DOHH2 (cell line): Measurements from ENCODE around the gene SUGP2.

Source experiments
- H3F3A ChIP-seq: fragments of 200-600 bp; sonication (generic), shearing (Covaris generic); 2 replicates; pipeline ENCODE4 v1.6.0; 2016; ENCODE audit warnings: antibody characterized with exemption, mild to moderate bottlenecking; ENCODE audit not compliant: control insufficient read depth, insufficient read depth
- H3K27ac ChIP-seq: fragments of 200-600 bp; sonication (generic); 2 replicates; pipeline ENCODE4 v1.5.1; 2014; ENCODE audit warnings: low read depth, mild to moderate bottlenecking, low read length, moderate library complexity
- H3K27me3 ChIP-seq: fragments of 200-600 bp; sonication (generic); 2 replicates; pipeline ENCODE4 v1.6.1; 2014; ENCODE audit warnings: mild to moderate bottlenecking, low read length, mixed read lengths; ENCODE audit not compliant: control insufficient read depth
- H3K36me3 ChIP-seq: fragments of 200-600 bp; sonication (generic); 2 replicates; pipeline ENCODE4 v1.6.1; 2014; ENCODE audit warnings: mild to moderate bottlenecking, low read length, moderate library complexity, mixed read lengths; ENCODE audit not compliant: control insufficient read depth
- H3K4me1 ChIP-seq: fragments of 200-600 bp; sonication (generic); 2 replicates; pipeline ENCODE4 v1.6.1; 2014; ENCODE audit warnings: mild to moderate bottlenecking, low read length, mixed read lengths; ENCODE audit not compliant: control insufficient read depth
- H3K4me2 ChIP-seq: fragments of 200-600 bp; sonication (generic); 2 replicates; pipeline ENCODE4 v1.6.0; 2014; ENCODE audit warnings: mild to moderate bottlenecking, low read length, moderate library complexity
- H3K4me3 ChIP-seq: fragments of 200-600 bp; sonication (generic); 2 replicates; pipeline ENCODE4 v1.5.1; 2014; ENCODE audit warnings: mild to moderate bottlenecking, low read length, mixed read lengths
- H3K79me2 ChIP-seq: fragments of 200-600 bp; sonication (generic); 2 replicates; pipeline ENCODE4 v1.6.1; 2014; ENCODE audit warnings: mild to moderate bottlenecking, low read length, mixed read lengths; ENCODE audit not compliant: control insufficient read depth
- H3K9me2 ChIP-seq: fragments of 200-600 bp; sonication (generic); replicated peaks from 2 replicates; pipeline ENCODE4 v1.6.1; 2014; ENCODE audit warnings: mild to moderate bottlenecking, low read length, mixed read lengths; ENCODE audit not compliant: control insufficient read depth
- H3K9me3 ChIP-seq: fragments of 200-600 bp; sonication (generic); 2 replicates; pipeline ENCODE4 v1.6.1; 2014; ENCODE audit warnings: antibody characterized with exemption, low read length, mixed read lengths; ENCODE audit not compliant: control insufficient read depth, insufficient read depth
- H4K20me1 ChIP-seq: fragments of 200-600 bp; sonication (generic); 2 replicates; pipeline ENCODE4 v1.6.0; 2014; ENCODE audit warnings: low read depth, mild to moderate bottlenecking, antibody characterized with exemption, low read length, moderate library complexity; ENCODE audit not compliant: control insufficient read depth, insufficient read depth
- EZH2phosphoT487 ChIP-seq: fragments of 200-600 bp; sonication (generic); IDR thresholded peaks from 2 replicates; pipeline ENCODE4 v1.6.1; 2017; ENCODE audit warnings: borderline replicate concordance, mild to moderate bottlenecking, antibody characterized with exemption, low read length, moderate library complexity, mixed read lengths
- TF ChIP-seq, protein P1 (sequence below): fragments of 200-600 bp; sonication (generic); IDR thresholded peaks from one replicate; pipeline ENCODE4 v1.5.1; 2014; ENCODE audit warnings: antibody characterized with exemption, mild to moderate bottlenecking, low read depth, low read length; ENCODE audit not compliant: poor library complexity, severe bottlenecking

Gene SUGP2

DNA sequence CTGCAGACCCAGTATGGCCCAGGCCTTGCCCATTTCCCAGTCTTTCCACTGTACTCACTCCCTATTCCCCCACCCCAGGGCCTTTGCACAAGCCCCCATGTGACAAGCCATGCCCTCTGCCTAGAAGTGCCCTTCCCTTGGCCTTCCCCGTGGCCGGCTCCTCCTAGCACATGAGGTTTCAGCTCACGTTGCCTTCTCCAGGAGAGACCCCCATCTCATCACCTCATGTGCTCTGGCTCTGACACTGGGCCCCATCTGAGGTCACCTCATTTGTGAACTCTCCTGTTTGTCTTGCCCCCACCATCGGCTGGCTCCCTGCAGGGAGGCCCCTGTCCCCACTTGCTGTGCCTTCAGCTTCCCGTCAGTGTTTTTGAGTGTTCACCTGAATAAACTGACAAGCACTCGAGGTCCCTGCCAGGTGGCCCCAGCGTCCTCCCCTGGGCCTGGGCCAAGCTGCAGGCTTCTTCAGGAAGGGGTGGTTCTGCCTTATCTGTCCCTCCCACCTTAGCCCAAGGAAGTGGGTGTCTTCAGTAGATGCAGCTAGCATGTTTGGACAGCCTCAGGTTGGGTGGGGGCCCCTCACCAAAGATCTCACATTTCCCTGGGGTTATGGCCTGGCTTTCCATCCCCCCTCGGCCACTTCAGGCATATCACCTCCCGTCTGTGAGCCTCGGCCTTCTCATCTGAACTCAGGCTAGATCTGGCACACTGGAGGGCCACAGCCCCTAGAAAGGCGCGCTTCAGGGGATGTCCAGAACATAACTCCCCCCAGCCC is 26.7 kb upstream of the SUGP2 start:
- Histone ChIP-seq H3K27ac (no peak overlapping the region), H3K27me3 (no peaks in the 10 kb centered on the region), H3K4me1 (peaks cover 14% of the 10 kb centered on the region), H3K4me3 (no peak overlapping the region), H3K4me2 (no peak overlapping the region), H3K79me2 (peaks cover 10% of the 10 kb centered on the region), H3F3A (no peaks in the 10 kb centered on the region), H3K9me3 (no peaks in the 10 kb centered on the region), H4K20me1 (0 out of 2 replicates have a peak, but pooled peaks cover 3% of the 10 kb centered on the region), H3K9me2 (no peaks in the 10 kb centered on the region), H3K36me3 (peaks cover 30% of the 10 kb centered on the region)
- TF ChIP-seq, protein P1, sequence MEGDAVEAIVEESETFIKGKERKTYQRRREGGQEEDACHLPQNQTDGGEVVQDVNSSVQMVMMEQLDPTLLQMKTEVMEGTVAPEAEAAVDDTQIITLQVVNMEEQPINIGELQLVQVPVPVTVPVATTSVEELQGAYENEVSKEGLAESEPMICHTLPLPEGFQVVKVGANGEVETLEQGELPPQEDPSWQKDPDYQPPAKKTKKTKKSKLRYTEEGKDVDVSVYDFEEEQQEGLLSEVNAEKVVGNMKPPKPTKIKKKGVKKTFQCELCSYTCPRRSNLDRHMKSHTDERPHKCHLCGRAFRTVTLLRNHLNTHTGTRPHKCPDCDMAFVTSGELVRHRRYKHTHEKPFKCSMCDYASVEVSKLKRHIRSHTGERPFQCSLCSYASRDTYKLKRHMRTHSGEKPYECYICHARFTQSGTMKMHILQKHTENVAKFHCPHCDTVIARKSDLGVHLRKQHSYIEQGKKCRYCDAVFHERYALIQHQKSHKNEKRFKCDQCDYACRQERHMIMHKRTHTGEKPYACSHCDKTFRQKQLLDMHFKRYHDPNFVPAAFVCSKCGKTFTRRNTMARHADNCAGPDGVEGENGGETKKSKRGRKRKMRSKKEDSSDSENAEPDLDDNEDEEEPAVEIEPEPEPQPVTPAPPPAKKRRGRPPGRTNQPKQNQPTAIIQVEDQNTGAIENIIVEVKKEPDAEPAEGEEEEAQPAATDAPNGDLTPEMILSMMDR, result no peak
- no peak for TF ChIP-seq EZH2phosphoT487

DNA sequence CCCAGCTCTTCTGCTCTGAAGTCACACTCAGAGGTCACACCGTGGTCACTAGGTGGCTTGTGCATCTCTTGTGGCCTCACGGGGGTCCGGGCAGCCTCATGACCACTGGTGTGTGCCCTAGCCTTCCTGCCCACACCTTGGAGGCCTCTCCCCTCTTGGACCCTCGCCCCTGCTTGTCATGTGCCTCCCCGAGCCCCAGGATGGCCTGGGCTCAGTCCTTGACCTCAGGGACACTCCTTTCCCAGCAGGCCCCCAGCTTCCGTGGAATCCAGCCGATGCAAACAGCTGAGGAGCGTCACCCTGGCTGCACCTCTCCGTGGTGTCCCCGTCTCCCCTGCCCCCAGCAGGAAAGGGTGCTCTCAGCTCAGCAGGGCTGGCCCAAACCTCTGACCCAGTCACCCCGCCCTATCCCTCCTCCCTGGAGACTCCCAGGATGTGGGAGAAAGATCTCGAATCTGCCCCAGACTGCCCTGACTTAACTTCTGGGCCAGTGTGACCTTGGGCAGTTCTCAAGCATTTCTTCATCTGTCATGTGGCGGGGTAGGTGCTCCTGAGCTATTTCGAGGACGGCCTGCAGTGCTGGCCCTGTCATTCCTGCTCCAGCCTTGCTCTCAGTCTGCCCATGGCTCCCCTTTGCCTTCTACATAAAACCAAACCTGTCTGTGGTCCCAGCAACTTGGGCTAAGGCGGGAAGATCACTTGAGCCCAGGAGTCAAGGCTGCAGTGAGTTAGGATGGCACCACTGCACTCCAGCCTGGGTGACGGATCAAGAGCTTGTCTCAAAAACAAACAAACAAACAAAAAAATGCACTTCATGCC is 25.9 kb upstream of the SUGP2 start:
- Histone ChIP-seq H3K9me2 (no peaks in the 10 kb centered on the region), H3F3A (no peaks in the 10 kb centered on the region), H3K4me1 (peaks cover 9% of the 10 kb centered on the region), H3K36me3 (peaks cover 38% of the 10 kb centered on the region), H3K4me3 (no peak overlapping the region), H3K9me3 (no peaks in the 10 kb centered on the region), H4K20me1 (0 out of 2 replicates have a peak, but pooled peaks cover 5% of the 10 kb centered on the region), H3K79me2 (peaks cover 2% of the 10 kb centered on the region), H3K27me3 (no peaks in the 10 kb centered on the region), H3K27ac (no peak overlapping the region), H3K4me2 (no peak overlapping the region)
- no peak for TF ChIP-seq EZH2phosphoT487
- TF ChIP-seq, protein P1, result no peak

DNA sequence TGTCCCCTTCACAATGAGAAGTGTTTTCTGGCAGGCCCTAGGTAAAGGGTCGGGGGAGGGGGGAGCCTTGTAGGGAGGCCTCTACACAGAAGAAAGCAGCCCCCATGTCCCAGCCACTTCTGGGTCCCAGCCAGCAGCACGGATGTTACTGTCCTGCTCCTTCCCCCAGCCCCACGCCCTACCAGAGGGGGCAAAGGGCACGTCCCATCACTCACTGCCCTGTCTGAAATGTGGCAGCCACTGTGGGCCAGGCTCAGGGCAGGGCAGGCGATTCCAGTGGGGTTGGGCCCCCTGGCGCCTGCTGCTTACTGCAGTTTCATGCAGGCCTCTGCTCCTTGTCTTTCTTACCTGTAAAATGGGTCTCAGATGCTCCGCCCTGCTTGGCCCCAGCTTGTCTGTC is 24.4 kb upstream of the SUGP2 start:
- no peaks in the 10 kb centered on the region for H3K27me3 ChIP-seq
- H3K4me3 ChIP-seq, result no peak overlapping the region
- H3K4me2 ChIP-seq, result no peak overlapping the region
- no peaks in the 10 kb centered on the region for H3K9me3 ChIP-seq
- H3K36me3 ChIP-seq, result peaks cover 51% of the 10 kb centered on the region
- H3F3A ChIP-seq, result no peaks in the 10 kb centered on the region
- TF ChIP-seq, protein P1, result no peak
- no peak for TF ChIP-seq EZH2phosphoT487
- no peaks in the 10 kb centered on the region for H3K79me2 ChIP-seq
- H3K4me1 ChIP-seq, result peaks cover 3% of the 10 kb centered on the region
- H3K9me2 ChIP-seq, result no peaks in the 10 kb centered on the region
- H3K27ac ChIP-seq, result no peak overlapping the region
- H4K20me1 ChIP-seq, result 0 out of 2 replicates have a peak, but pooled peaks cover 8% of the 10 kb centered on the region
